ENCODE results near the gene CXCL3. TPM values are rescaled to one million over a fixed set of nuclear protein-coding genes. Genes with fewer than 3 reads are reported as not detected.

The CXCL3 gene
- 6.1 to 8.4 TPM (median 6.9 TPM) in 5 replicates for total RNA-seq (2022; extraction: Qiagen RNA extraction; ENCODE audit: low read depth)

GRCh38 chr4:74038425-74039314, at the start of gene CXCL3:
Gene CXCL3 (minus strand): TSS chr4:74038689. CDS start chr4:74038611, 78 bp downstream.

GRCh38 chr4:73998040-73999011, 40.2 kb downstream of the CXCL3 start, which contains the start of gene CXCL5:
Gene CXCL5 (minus strand): TSS chr4:73998677. CDS start chr4:73998581, 96 bp downstream.

GRCh38 chr4:73988061-73988460, 50.4 kb downstream of the CXCL3 start, which contains the start of gene PPBP:
Gene PPBP (minus strand): TSS chr4:73988190. CDS start chr4:73988103, 87 bp downstream.

Other genes starting within 250 kb of the CXCL3 start
- gene CXCL6, start 202.0 kb downstream of the CXCL3 start, total RNA-seq (2022; extraction: Qiagen RNA extraction; ENCODE audit: low read depth), result 0.12 TPM in 1 of 5 replicates, not detected in the others
- not detected in 5 replicates for gene PF4V1, start 185.4 kb downstream of the CXCL3 start, total RNA-seq (2022; extraction: Qiagen RNA extraction; ENCODE audit: low read depth)
- 13.1 to 17.1 TPM (median 15.9 TPM) in 5 replicates for gene CXCL1, start 169.3 kb downstream of the CXCL3 start, total RNA-seq (2022; extraction: Qiagen RNA extraction; ENCODE audit: low read depth)
- 0.48 to 1.2 TPM (median 0.61 TPM) in 5 replicates for gene PF4, start 56.7 kb downstream of the CXCL3 start, total RNA-seq (2022; extraction: Qiagen RNA extraction; ENCODE audit: low read depth)
- gene PPBP, start 50.5 kb downstream of the CXCL3 start, total RNA-seq (2022; extraction: Qiagen RNA extraction; ENCODE audit: low read depth), result 0.15 to 0.24 TPM in 2 of 5 replicates, not detected in the others
- gene CXCL5, start 40.0 kb downstream of the CXCL3 start, total RNA-seq (2022; extraction: Qiagen RNA extraction; ENCODE audit: low read depth), result 49.1 to 77.1 TPM (median 59.0 TPM) in 5 replicates
- gene CXCL2, start 60.5 kb upstream of the CXCL3 start, total RNA-seq (2022; extraction: Qiagen RNA extraction; ENCODE audit: low read depth), result 15.7 to 17.5 TPM (median 15.9 TPM) in 5 replicates
- gene MTHFD2L, start 119.4 kb upstream of the CXCL3 start, total RNA-seq (2022; extraction: Qiagen RNA extraction; ENCODE audit: low read depth), result 8.6 to 13.1 TPM (median 9.7 TPM) in 5 replicates

Data from A549 treated with DMSO at 1 μM for 4 hours (cell line).